ENCODE measurements around the gene ADRA2A.

The ADRA2A gene

GRCh38 chr10:111104811-111105210 is 28.0 kb downstream of the ADRA2A start:
- no peak for ATAC-seq
- TF ChIP-seq ZFP30 (CRISPR knock-in tag; IDR thresholded peaks at IDR 0.05) (no peak), ISL1 (CRISPR knock-in tag; IDR thresholded peaks at IDR 0.05) (no peak), ZNF8 (CRISPR knock-in tag; IDR thresholded peaks at IDR 0.05) (no peak), ESRRG (CRISPR knock-in tag; IDR thresholded peaks at IDR 0.05) (no peak), SNAI2 (CRISPR knock-in tag; IDR thresholded peaks at IDR 0.05) (no peak), POU6F1 (CRISPR knock-in tag; IDR thresholded peaks at IDR 0.05; ENCODE audit: borderline replicate concordance, low read depth) (no peak), ZC3H10 (CRISPR knock-in tag; IDR thresholded peaks at IDR 0.05) (no peak)

DNA sequence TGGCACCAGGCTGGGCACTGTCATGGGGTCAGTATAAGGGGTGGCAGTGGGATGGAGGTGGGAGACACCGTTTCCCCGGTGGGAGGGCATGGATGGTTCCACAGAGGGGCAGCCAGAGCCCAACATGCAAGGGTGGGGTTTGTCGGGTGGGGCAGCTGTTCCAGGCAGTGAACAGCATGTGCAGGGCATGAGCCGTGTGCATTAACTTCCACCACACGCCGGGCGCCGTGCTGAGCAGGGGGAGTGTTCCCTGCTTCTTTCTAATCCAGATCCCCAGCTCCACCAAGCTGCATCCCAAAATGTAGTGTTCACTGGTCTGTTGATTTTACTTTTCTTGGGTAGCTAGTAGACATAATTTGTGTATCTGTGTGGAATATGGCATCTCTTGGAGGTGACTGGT is 29.3 kb downstream of the ADRA2A start:
- no peak for ATAC-seq
- TF ChIP-seq RARB (CRISPR knock-in tag; IDR thresholded peaks at IDR 0.05) (no peak), SNAI2 (CRISPR knock-in tag; IDR thresholded peaks at IDR 0.05) (no peak), OSR1 (CRISPR knock-in tag; IDR thresholded peaks at IDR 0.05) (no peak), ESRRG (CRISPR knock-in tag; IDR thresholded peaks at IDR 0.05) (no peak), ZNF565 (CRISPR knock-in tag; conservative IDR thresholded peaks at IDR 0.05; ENCODE audit: low read depth) (no peak), ZFP3 (CRISPR knock-in tag; IDR thresholded peaks at IDR 0.05) (no peak), ISL1 (CRISPR knock-in tag; IDR thresholded peaks at IDR 0.05) (no peak), TOX (CRISPR knock-in tag; IDR thresholded peaks at IDR 0.05; ENCODE audit: borderline replicate concordance) (no peak), ARNTL (CRISPR knock-in tag; IDR thresholded peaks at IDR 0.05; ENCODE audit: borderline replicate concordance, low read depth) (no peak), GLIS3 (CRISPR knock-in tag; IDR thresholded peaks at IDR 0.05) (no peak), CSDC2 (CRISPR knock-in tag; IDR thresholded peaks at IDR 0.05) (no peak), PATZ1 (CRISPR knock-in tag; IDR thresholded peaks at IDR 0.05; ENCODE audit: borderline replicate concordance) (no peak), ZFP30 (CRISPR knock-in tag; IDR thresholded peaks at IDR 0.05) (no peak), BACH2 (CRISPR knock-in tag; IDR thresholded peaks at IDR 0.05; ENCODE audit: borderline replicate concordance) (no peak), PPARA (CRISPR knock-in tag; IDR thresholded peaks at IDR 0.05; ENCODE audit: borderline replicate concordance) (no peak), TCF4 (CRISPR knock-in tag; IDR thresholded peaks at IDR 0.05; ENCODE audit: borderline replicate concordance) (no peak)
- TF ChIP-seq, protein P1, sequence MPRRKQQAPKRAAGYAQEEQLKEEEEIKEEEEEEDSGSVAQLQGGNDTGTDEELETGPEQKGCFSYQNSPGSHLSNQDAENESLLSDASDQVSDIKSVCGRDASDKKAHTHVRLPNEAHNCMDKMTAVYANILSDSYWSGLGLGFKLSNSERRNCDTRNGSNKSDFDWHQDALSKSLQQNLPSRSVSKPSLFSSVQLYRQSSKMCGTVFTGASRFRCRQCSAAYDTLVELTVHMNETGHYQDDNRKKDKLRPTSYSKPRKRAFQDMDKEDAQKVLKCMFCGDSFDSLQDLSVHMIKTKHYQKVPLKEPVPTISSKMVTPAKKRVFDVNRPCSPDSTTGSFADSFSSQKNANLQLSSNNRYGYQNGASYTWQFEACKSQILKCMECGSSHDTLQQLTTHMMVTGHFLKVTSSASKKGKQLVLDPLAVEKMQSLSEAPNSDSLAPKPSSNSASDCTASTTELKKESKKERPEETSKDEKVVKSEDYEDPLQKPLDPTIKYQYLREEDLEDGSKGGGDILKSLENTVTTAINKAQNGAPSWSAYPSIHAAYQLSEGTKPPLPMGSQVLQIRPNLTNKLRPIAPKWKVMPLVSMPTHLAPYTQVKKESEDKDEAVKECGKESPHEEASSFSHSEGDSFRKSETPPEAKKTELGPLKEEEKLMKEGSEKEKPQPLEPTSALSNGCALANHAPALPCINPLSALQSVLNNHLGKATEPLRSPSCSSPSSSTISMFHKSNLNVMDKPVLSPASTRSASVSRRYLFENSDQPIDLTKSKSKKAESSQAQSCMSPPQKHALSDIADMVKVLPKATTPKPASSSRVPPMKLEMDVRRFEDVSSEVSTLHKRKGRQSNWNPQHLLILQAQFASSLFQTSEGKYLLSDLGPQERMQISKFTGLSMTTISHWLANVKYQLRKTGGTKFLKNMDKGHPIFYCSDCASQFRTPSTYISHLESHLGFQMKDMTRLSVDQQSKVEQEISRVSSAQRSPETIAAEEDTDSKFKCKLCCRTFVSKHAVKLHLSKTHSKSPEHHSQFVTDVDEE (CRISPR knock-in tag; IDR thresholded peaks at IDR 0.05), result no peak
- TF ChIP-seq, protein P2, sequence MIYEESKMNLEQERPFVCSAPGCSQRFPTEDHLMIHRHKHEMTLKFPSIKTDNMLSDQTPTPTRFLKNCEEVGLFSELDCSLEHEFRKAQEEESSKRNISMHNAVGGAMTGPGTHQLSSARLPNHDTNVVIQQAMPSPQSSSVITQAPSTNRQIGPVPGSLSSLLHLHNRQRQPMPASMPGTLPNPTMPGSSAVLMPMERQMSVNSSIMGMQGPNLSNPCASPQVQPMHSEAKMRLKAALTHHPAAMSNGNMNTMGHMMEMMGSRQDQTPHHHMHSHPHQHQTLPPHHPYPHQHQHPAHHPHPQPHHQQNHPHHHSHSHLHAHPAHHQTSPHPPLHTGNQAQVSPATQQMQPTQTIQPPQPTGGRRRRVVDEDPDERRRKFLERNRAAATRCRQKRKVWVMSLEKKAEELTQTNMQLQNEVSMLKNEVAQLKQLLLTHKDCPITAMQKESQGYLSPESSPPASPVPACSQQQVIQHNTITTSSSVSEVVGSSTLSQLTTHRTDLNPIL (CRISPR knock-in tag; IDR thresholded peaks at IDR 0.05; ENCODE audit: low read depth), result no peak
- TF ChIP-seq, protein P3, sequence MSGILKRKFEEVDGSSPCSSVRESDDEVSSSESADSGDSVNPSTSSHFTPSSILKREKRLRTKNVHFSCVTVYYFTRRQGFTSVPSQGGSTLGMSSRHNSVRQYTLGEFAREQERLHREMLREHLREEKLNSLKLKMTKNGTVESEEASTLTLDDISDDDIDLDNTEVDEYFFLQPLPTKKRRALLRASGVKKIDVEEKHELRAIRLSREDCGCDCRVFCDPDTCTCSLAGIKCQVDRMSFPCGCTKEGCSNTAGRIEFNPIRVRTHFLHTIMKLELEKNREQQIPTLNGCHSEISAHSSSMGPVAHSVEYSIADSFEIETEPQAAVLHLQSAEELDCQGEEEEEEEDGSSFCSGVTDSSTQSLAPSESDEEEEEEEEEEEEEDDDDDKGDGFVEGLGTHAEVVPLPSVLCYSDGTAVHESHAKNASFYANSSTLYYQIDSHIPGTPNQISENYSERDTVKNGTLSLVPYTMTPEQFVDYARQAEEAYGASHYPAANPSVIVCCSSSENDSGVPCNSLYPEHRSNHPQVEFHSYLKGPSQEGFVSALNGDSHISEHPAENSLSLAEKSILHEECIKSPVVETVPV (CRISPR knock-in tag; IDR thresholded peaks at IDR 0.05), result no peak

GRCh38 chr10:111107023-111107422 is 30.2 kb downstream of the ADRA2A start:
- no peak for ATAC-seq
- TF ChIP-seq ZFP30 (CRISPR knock-in tag; IDR thresholded peaks at IDR 0.05) (no peak), ZNF565 (CRISPR knock-in tag; conservative IDR thresholded peaks at IDR 0.05; ENCODE audit: low read depth) (no peak), ZFP3 (CRISPR knock-in tag; IDR thresholded peaks at IDR 0.05) (no peak), BACH2 (CRISPR knock-in tag; IDR thresholded peaks at IDR 0.05; ENCODE audit: borderline replicate concordance) (no peak), ARNTL (CRISPR knock-in tag; IDR thresholded peaks at IDR 0.05; ENCODE audit: borderline replicate concordance, low read depth) (no peak), GLIS3 (CRISPR knock-in tag; IDR thresholded peaks at IDR 0.05) (no peak), TCF4 (CRISPR knock-in tag; IDR thresholded peaks at IDR 0.05; ENCODE audit: borderline replicate concordance) (no peak), ZNF70 (CRISPR knock-in tag; IDR thresholded peaks at IDR 0.05) (no peak)
- TF ChIP-seq, protein P2 (CRISPR knock-in tag; IDR thresholded peaks at IDR 0.05; ENCODE audit: low read depth), result no peak
- TF ChIP-seq, protein P1 (CRISPR knock-in tag; IDR thresholded peaks at IDR 0.05), result no peak
